Endodermal cell (in vitro differentiated cells): ENCODE results near the gene KRT10. TPM values are rescaled to one million over a fixed set of nuclear protein-coding genes. Genes with fewer than 3 reads are reported as not detected.
A peak's percentile ranks its signal among the peaks of the same experiment; 100 is the strongest.

Source experiments
- DNase-seq: peaks from one replicate; pipeline ENCODE4 v3.0.0-alpha.2; 2017
- H3K27ac ChIP-seq: 2 replicates; pipeline ENCODE4 v1.5.1; 2013; ENCODE audit warnings: mild to moderate bottlenecking, low read depth, low read length, moderate library complexity
- H3K27me3 ChIP-seq: 2 replicates; pipeline ENCODE4 v1.6.1; 2013; ENCODE audit warnings: mild to moderate bottlenecking, low read length, moderate library complexity; ENCODE audit not compliant: insufficient read depth, control insufficient read depth, poor library complexity, severe bottlenecking
- H3K36me3 ChIP-seq: 2 replicates; pipeline ENCODE4 v1.7.0; 2013; ENCODE audit warnings: mild to moderate bottlenecking, low read length, moderate library complexity; ENCODE audit not compliant: control insufficient read depth, insufficient read depth
- H3K4me1 ChIP-seq: one replicate; pipeline ENCODE4 v1.7.0; 2013; ENCODE audit warnings: low read length; ENCODE audit not compliant: control insufficient read depth, insufficient read depth
- H3K4me3 ChIP-seq: 2 replicates; pipeline ENCODE4 v1.5.1; 2013; ENCODE audit warnings: mild to moderate bottlenecking, low read length, moderate library complexity
- H3K9ac ChIP-seq: 2 replicates; pipeline ENCODE4 v1.6.1; 2013; ENCODE audit warnings: mild to moderate bottlenecking, low read length, moderate library complexity; ENCODE audit not compliant: poor library complexity, severe bottlenecking; ENCODE audit errors: extremely low read depth
- H3K9me3 ChIP-seq: 2 replicates; pipeline ENCODE4 v1.6.1; 2013; ENCODE audit warnings: mild to moderate bottlenecking, low read length, moderate library complexity; ENCODE audit not compliant: control insufficient read depth
- H3K27ac Mint-ChIP-seq: 2 replicates; pipeline ENCODE4 v1.8.0; 2020; ENCODE audit warnings: mixed read lengths
- H3K27me3 Mint-ChIP-seq: 2 replicates; pipeline ENCODE4 v1.8.0; 2021; ENCODE audit warnings: mild to moderate bottlenecking, mixed read lengths; ENCODE audit not compliant: insufficient read depth
- H3K36me3 Mint-ChIP-seq: 2 replicates; pipeline ENCODE4 v1.8.0; 2020; ENCODE audit warnings: low read depth, mixed read lengths
- H3K4me1 Mint-ChIP-seq: 2 replicates; pipeline ENCODE4 v1.8.0; 2020; ENCODE audit warnings: mixed read lengths
- H3K4me3 Mint-ChIP-seq: 2 replicates; pipeline ENCODE4 v1.8.0; 2020; ENCODE audit warnings: mild to moderate bottlenecking, moderate library complexity, mixed read lengths
- H3K9me3 Mint-ChIP-seq: 2 replicates; pipeline ENCODE4 v1.8.0; 2020; ENCODE audit warnings: mild to moderate bottlenecking, mixed read lengths
- WGBS, 2 experiments: methylation state at CpG; one replicate each; pipeline versions ENCODE4 v1.1.5 to v1.1.7; 2013; ENCODE audit warnings: missing lambda C conversion rate in 2 of 2, mixed read lengths in 1 of 2; ENCODE audit not compliant: insufficient coverage in 1 of 2, insufficient read length in 1 of 2; 5-methylcytosine and 5-hydroxymethylcytosine counted together
- total RNA-seq, 2 donors: library from RNA; stranded (reverse); fragmentation: NEBNext Ultra II Directional in 1 of 2; extraction: Animal tissue kit (Norgen Biotek cat#: 25700) in 1 of 2; gene quantifications; 2 replicates in 1 of 2; 3 replicates in 1 of 2; pipeline ENCODE4 v1.2.1, GENCODE V29; 2021
- TF ChIP-seq, protein P1 (sequence below): fragments of 200-600 bp; sonication (generic); conservative IDR thresholded peaks from 2 replicates; pipeline ENCODE4 v1.5.0; 2021; ENCODE audit warnings: antibody characterized with exemption, mild to moderate bottlenecking

The KRT10 gene
- total RNA-seq, 2 donors from 2014 or later, result 22.3 to 46.8 TPM

DNA sequence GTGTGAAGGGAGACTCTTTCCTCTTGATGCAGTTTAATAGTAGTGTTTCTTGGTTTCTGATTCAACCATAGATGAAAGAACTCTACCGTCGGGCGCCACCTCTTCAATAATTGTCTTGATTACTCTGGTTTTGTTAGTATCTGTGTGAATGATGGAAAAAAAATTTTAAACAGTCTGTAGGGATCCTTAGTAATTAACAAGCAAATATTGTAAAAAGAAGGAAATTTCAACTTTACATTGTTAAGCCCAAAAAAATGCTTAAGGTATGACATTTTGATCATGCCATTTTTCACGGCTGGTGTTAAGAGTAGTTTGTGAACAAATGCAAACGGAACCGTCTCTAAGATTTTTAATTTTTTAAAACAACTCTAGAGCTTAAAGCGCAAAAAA, 4.1 kb downstream of the KRT10 start:
- H3K9me3 ChIP-seq, result no peaks in the 10 kb centered on the region
- Mint-ChIP-seq H3K27ac (no peak overlapping the region), H3K9me3 (peaks cover 7% of the 10 kb centered on the region), H3K36me3 (peaks cover 14% of the 10 kb centered on the region), H3K4me3 (peak overlapping the region; percentile 79), H3K27me3 (peaks cover 76% of the 10 kb centered on the region), H3K4me1 (no peaks in the 10 kb centered on the region)
- TF ChIP-seq, protein P1, sequence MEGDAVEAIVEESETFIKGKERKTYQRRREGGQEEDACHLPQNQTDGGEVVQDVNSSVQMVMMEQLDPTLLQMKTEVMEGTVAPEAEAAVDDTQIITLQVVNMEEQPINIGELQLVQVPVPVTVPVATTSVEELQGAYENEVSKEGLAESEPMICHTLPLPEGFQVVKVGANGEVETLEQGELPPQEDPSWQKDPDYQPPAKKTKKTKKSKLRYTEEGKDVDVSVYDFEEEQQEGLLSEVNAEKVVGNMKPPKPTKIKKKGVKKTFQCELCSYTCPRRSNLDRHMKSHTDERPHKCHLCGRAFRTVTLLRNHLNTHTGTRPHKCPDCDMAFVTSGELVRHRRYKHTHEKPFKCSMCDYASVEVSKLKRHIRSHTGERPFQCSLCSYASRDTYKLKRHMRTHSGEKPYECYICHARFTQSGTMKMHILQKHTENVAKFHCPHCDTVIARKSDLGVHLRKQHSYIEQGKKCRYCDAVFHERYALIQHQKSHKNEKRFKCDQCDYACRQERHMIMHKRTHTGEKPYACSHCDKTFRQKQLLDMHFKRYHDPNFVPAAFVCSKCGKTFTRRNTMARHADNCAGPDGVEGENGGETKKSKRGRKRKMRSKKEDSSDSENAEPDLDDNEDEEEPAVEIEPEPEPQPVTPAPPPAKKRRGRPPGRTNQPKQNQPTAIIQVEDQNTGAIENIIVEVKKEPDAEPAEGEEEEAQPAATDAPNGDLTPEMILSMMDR, result no peak
- no peak for DNase-seq
- peak overlapping the region; percentile 28 for H3K9ac ChIP-seq
- no peaks in the 10 kb centered on the region for H3K4me1 ChIP-seq
- peaks cover 7% of the 10 kb centered on the region for H3K36me3 ChIP-seq
- peaks cover 33% of the 10 kb centered on the region for H3K27me3 ChIP-seq
- H3K4me3 ChIP-seq, result peak overlapping the region; percentile 97
- 0 to 28% methylated on average over 1 to 7 of the region's 7 CpGs for whole genome bisulfite sequencing, 2 experiments
- no peak overlapping the region for H3K27ac ChIP-seq

GRCh38 chr17:40817103-40817682, 5.2 kb downstream of the KRT10 start:
- peaks cover 77% of the 10 kb centered on the region for H3K27me3 Mint-ChIP-seq
- no peak for DNase-seq
- Histone ChIP-seq H3K4me1 (no peaks in the 10 kb centered on the region), H3K27me3 (peaks cover 40% of the 10 kb centered on the region), H3K9ac (no peak overlapping the region), H3K36me3 (peaks cover 7% of the 10 kb centered on the region), H3K9me3 (no peaks in the 10 kb centered on the region), H3K27ac (no peak overlapping the region), H3K4me3 (peak overlapping the region; percentile 97)
- H3K27ac Mint-ChIP-seq, result no peak overlapping the region
- peaks cover 7% of the 10 kb centered on the region for H3K9me3 Mint-ChIP-seq
- WGBS, 2 experiments, result 95 to 100% methylated on average over 3 to 4 of the region's 4 CpGs
- H3K4me3 Mint-ChIP-seq, result peak overlapping the region; percentile 79
- H3K36me3 Mint-ChIP-seq, result peaks cover 14% of the 10 kb centered on the region
- no peaks in the 10 kb centered on the region for H3K4me1 Mint-ChIP-seq
- TF ChIP-seq, protein P1, result no peak

GRCh38 chr17:40816569-40816968, 5.8 kb downstream of the KRT10 start:
- H3K27ac Mint-ChIP-seq, result no peak overlapping the region
- no peak overlapping the region for H3K9ac ChIP-seq
- no peak overlapping the region for H3K4me3 Mint-ChIP-seq
- 90 to 100% methylated on average over 1 to 3 of the region's 3 CpGs for WGBS, 2 experiments
- H3K27ac ChIP-seq, result no peak overlapping the region
- H3K4me3 ChIP-seq, result no peak overlapping the region
- peaks cover 77% of the 10 kb centered on the region for H3K27me3 Mint-ChIP-seq
- H3K9me3 Mint-ChIP-seq, result peaks cover 7% of the 10 kb centered on the region
- peaks cover 42% of the 10 kb centered on the region for H3K27me3 ChIP-seq
- peaks cover 7% of the 10 kb centered on the region for H3K36me3 ChIP-seq
- no peaks in the 10 kb centered on the region for H3K9me3 ChIP-seq
- no peak for DNase-seq
- no peaks in the 10 kb centered on the region for H3K4me1 ChIP-seq
- peaks cover 14% of the 10 kb centered on the region for H3K36me3 Mint-ChIP-seq
- TF ChIP-seq, protein P1, result no peak
- no peaks in the 10 kb centered on the region for H3K4me1 Mint-ChIP-seq
